ENCODE measurements around the gene SPATS2L. TPM values are rescaled to one million over a fixed set of nuclear protein-coding genes. Genes with fewer than 3 reads are reported as not detected.

Gene SPATS2L
- total and polyA plus RNA-seq, 2 of the 13 experiments (the other 11 are each of a cell fraction or from before 2014, with no cell fraction given) = 154 to 212 TPM

GRCh38 chr2:200367155-200367554 is 60.7 kb downstream of the SPATS2L start (continued):
- 0 out of 2 replicates have a peak, but pooled peaks have one; percentile 44 for TF ChIP-seq ZHX2 (IDR thresholded peaks at IDR 0.05; ENCODE audit: low read depth)
- no peak for TF ChIP-seq ZHX2 (CRISPR knock-in tag; IDR thresholded peaks at IDR 0.05; ENCODE audit: borderline replicate concordance)
- TF ChIP-seq MED13 (CRISPR knock-in tag; IDR thresholded peaks at IDR 0.05) = no peak
- TF ChIP-seq, protein P1, sequence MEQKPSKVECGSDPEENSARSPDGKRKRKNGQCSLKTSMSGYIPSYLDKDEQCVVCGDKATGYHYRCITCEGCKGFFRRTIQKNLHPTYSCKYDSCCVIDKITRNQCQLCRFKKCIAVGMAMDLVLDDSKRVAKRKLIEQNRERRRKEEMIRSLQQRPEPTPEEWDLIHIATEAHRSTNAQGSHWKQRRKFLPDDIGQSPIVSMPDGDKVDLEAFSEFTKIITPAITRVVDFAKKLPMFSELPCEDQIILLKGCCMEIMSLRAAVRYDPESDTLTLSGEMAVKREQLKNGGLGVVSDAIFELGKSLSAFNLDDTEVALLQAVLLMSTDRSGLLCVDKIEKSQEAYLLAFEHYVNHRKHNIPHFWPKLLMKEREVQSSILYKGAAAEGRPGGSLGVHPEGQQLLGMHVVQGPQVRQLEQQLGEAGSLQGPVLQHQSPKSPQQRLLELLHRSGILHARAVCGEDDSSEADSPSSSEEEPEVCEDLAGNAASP (CRISPR knock-in tag; IDR thresholded peaks at IDR 0.05; ENCODE audit: borderline replicate concordance) = peak; percentile 94
- TF ChIP-seq ZNF616 (CRISPR knock-in tag; IDR thresholded peaks at IDR 0.05; ENCODE audit: low read depth) = no peak
- TF ChIP-seq ZNF605 (CRISPR knock-in tag; IDR thresholded peaks at IDR 0.05) = no peak
- TF ChIP-seq, protein P2, sequence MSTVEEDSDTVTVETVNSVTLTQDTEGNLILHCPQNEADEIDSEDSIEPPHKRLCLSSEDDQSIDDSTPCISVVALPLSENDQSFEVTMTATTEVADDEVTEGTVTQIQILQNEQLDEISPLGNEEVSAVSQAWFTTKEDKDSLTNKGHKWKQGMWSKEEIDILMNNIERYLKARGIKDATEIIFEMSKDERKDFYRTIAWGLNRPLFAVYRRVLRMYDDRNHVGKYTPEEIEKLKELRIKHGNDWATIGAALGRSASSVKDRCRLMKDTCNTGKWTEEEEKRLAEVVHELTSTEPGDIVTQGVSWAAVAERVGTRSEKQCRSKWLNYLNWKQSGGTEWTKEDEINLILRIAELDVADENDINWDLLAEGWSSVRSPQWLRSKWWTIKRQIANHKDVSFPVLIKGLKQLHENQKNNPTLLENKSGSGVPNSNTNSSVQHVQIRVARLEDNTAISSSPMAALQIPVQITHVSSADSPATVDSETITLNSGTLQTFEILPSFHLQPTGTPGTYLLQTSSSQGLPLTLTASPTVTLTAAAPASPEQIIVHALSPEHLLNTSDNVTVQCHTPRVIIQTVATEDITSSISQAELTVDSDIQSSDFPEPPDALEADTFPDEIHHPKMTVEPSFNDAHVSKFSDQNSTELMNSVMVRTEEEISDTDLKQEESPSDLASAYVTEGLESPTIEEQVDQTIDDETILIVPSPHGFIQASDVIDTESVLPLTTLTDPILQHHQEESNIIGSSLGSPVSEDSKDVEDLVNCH (CRISPR knock-in tag; IDR thresholded peaks at IDR 0.05) = no peak
- 0 out of 2 replicates have a peak, but pooled peaks have one; percentile 55 for TF ChIP-seq DNMT3B (CRISPR knock-in tag; conservative IDR thresholded peaks at IDR 0.05)
- TF ChIP-seq ZMYM3 (CRISPR knock-in tag; IDR thresholded peaks at IDR 0.05) = peak; percentile 55; the same call in 1 of the 2 replicates
- no peak for TF ChIP-seq CHD2 (IDR thresholded peaks at IDR 0.05; ENCODE audit: low read depth, low read length)
- TF ChIP-seq KDM1A (CRISPR knock-in tag; IDR thresholded peaks at IDR 0.05) = peak; percentile 66; the same call in 1 of the 2 replicates
- TF ChIP-seq ZNF17 (CRISPR knock-in tag; IDR thresholded peaks at IDR 0.05) = no peak
- peak; percentile 95; the same call in 1 of the 2 replicates for TF ChIP-seq MBD4 (IDR thresholded peaks at IDR 0.05; ENCODE audit: borderline replicate concordance, low read length)
- no peak for TF ChIP-seq ZNF512 (CRISPR knock-in tag; IDR thresholded peaks at IDR 0.05)
- TF ChIP-seq GATAD1 (CRISPR knock-in tag; IDR thresholded peaks at IDR 0.05) = peak; percentile 67; the same call in 1 of the 2 replicates
- no peak for TF ChIP-seq NFYB (CRISPR knock-in tag; IDR thresholded peaks at IDR 0.05)
- 0 out of 2 replicates have a peak, but pooled peaks have one; percentile 63 for TF ChIP-seq ZNF780A (CRISPR knock-in tag; IDR thresholded peaks at IDR 0.05)
- TF ChIP-seq ZBTB26 (CRISPR knock-in tag; IDR thresholded peaks at IDR 0.05; ENCODE audit: borderline replicate concordance) = no peak
- no peak for TF ChIP-seq SCMH1 (CRISPR knock-in tag; IDR thresholded peaks at IDR 0.05; ENCODE audit: borderline replicate concordance)
